ENCODE results near the gene VKORC1L1.

DNA sequence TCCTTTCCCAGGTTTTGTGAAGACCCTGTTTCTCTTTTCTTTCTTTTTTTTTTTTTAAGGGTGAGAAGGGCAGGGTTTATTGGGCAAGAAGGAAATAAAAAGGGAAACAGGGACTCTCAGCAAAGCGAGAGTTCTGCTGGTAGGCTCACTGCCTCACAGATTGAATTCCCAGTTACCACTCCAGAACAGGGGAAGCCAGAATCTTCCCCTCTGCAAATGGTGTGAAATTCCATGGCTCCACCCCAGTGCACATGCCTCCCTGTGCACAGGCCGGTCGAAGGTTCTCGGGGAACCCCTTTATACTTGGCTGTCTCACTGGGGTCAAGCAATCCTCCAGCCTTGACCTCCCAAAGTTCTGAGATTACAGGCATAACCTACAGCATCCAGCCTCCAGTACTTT, 119.7 kb downstream of the VKORC1L1 start:
- no peak for TF ChIP-seq SUZ12 (IDR thresholded peaks at IDR 0.05)
- no peak for TF ChIP-seq SP1 (IDR thresholded peaks at IDR 0.05)
- no peak for TF ChIP-seq FOXA1 (IDR thresholded peaks at IDR 0.05)
- TF ChIP-seq ELF4 (IDR thresholded peaks at IDR 0.05): no peak

Measured in HEK293T (cell line).